IMR-90 (cell line): ENCODE measurements around the gene PIK3R5. TPM values are rescaled to one million over a fixed set of nuclear protein-coding genes. Genes with fewer than 3 reads are reported as not detected.

ENCODE experiments used
- ATAC-seq: fragments of 200-7000 bp; cut with Tn5 transposase; 2 replicates; pipeline ENCODE4 v1.9.1; 2020; ENCODE audit warnings: low read depth, mild to moderate bottlenecking, moderate library complexity
- BruUV-seq: library from RNA; stranded (reverse); fragments of 400-500 nt; replicated peaks from 2 replicates; lab custom pipeline; 2021; lab: Mats Ljungman, UMichigan
- CTCF ChIA-PET: fragments of 300-600 bp; formaldehyde crosslinking; extraction: SDS; loops from one replicate; lab custom pipeline; 2021; ENCODE audit warnings: antibody characterized with exemption; lab: Yijun Ruan, JAX
- POLR2A ChIA-PET: fragments of 300-600 bp; sonication (Branson Sonifier 250); formaldehyde crosslinking; loops from one replicate; lab custom pipeline; 2022; ENCODE audit warnings: antibody characterized with exemption; ENCODE audit not compliant: unreplicated experiment; lab: Charles Lee
- DNase-seq: peaks from one replicate; pipeline ENCODE4 v3.0.0; 2013
- H2AFZ ChIP-seq: replicated peaks from 2 replicates; pipeline ENCODE3; 2013; ENCODE audit warnings: low read length, mild to moderate bottlenecking; ENCODE audit not compliant: poor library complexity
- H2AK5ac ChIP-seq: 2 replicates; pipeline ENCODE4 v1.6.1; 2013; ENCODE audit warnings: low read depth, low read length, inconsistent platforms
- H2AK9ac ChIP-seq: replicated peaks from 2 replicates; pipeline ENCODE3; 2013; ENCODE audit warnings: mild to moderate bottlenecking, low read depth, low read length, moderate library complexity; ENCODE audit not compliant: poor library complexity
- H2BK120ac ChIP-seq: 2 replicates; pipeline ENCODE4 v1.6.1; 2013; ENCODE audit warnings: low read depth, low read length, inconsistent platforms
- H2BK15ac ChIP-seq: 3 replicates; pipeline ENCODE4 v1.6.1; 2013; ENCODE audit warnings: low read depth, low read length, inconsistent platforms
- H2BK20ac ChIP-seq: 2 replicates; pipeline ENCODE4 v1.6.1; 2013; ENCODE audit warnings: low read depth, mild to moderate bottlenecking, inconsistent platforms, low read length, moderate library complexity
- H2BK5ac ChIP-seq: 2 replicates; pipeline ENCODE4 v1.6.1; 2013; ENCODE audit warnings: mild to moderate bottlenecking, low read depth, low read length, inconsistent platforms; ENCODE audit not compliant: poor library complexity, severe bottlenecking
- H3K14ac ChIP-seq: replicated peaks from 2 replicates; pipeline ENCODE4 v1.6.1; 2013; ENCODE audit warnings: low read depth, low read length, inconsistent platforms
- H3K18ac ChIP-seq: 2 replicates; pipeline ENCODE4 v1.6.1; 2013; ENCODE audit warnings: low read depth, low read length, control low read depth
- H3K23ac ChIP-seq: 2 replicates; pipeline ENCODE4 v1.6.1; 2013; ENCODE audit warnings: low read depth, low read length, inconsistent platforms
- H3K27ac ChIP-seq: 2 replicates; pipeline ENCODE4 v1.5.1; 2013; ENCODE audit warnings: mild to moderate bottlenecking, control low read depth, low read length; ENCODE audit not compliant: insufficient read depth
- H3K27me3 ChIP-seq: 2 replicates; pipeline ENCODE4 v1.6.1; 2013; ENCODE audit warnings: low read length; ENCODE audit not compliant: control insufficient read depth, insufficient read depth
- H3K36me3 ChIP-seq: 2 replicates; pipeline ENCODE4 v1.6.1; 2013; ENCODE audit warnings: low read length, mixed read lengths; ENCODE audit not compliant: control insufficient read depth, insufficient read depth
- H3K4ac ChIP-seq: 2 replicates; pipeline ENCODE4 v1.6.1; 2013; ENCODE audit warnings: low read depth, low read length, inconsistent platforms
- H3K4me1 ChIP-seq: 2 replicates; pipeline ENCODE4 v1.6.1; 2013; ENCODE audit warnings: low read length, mixed read lengths; ENCODE audit not compliant: control insufficient read depth, insufficient read depth
- H3K4me2 ChIP-seq: 2 replicates; pipeline ENCODE4 v1.6.1; 2013; ENCODE audit warnings: low read depth, mild to moderate bottlenecking, control low read depth, low read length, moderate library complexity
- H3K4me3 ChIP-seq: 2 replicates; pipeline ENCODE4 v1.5.1; 2013; ENCODE audit warnings: low read depth, mild to moderate bottlenecking, control low read depth, low read length, moderate library complexity; ENCODE audit not compliant: insufficient read depth
- H3K56ac ChIP-seq: 2 replicates; pipeline ENCODE4 v1.6.1; 2013; ENCODE audit warnings: low read length, inconsistent platforms; ENCODE audit not compliant: insufficient read depth; ENCODE audit errors: extremely low read depth
- H3K79me1 ChIP-seq, 2 experiments: 2 replicates each; pipeline ENCODE4 v1.6.1; 2013; ENCODE audit warnings: low read length in 2 of 2, inconsistent platforms in 1 of 2, low read depth in 1 of 2
- H3K9ac ChIP-seq: 2 replicates; pipeline ENCODE4 v1.6.1; 2013; ENCODE audit warnings: low read depth, low read length, control low read depth
- H3K9me1 ChIP-seq: 2 replicates; pipeline ENCODE4 v1.6.1; 2013; ENCODE audit warnings: low read length, inconsistent platforms; ENCODE audit not compliant: insufficient read depth
- H3K9me3 ChIP-seq: 2 replicates; pipeline ENCODE4 v1.6.1; 2013; ENCODE audit warnings: low read length; ENCODE audit not compliant: control insufficient read depth, insufficient read depth
- H4K20me1 ChIP-seq: 2 replicates; pipeline ENCODE4 v1.6.1; 2013; ENCODE audit warnings: low read length, inconsistent platforms; ENCODE audit not compliant: insufficient read depth
- H4K5ac ChIP-seq: 2 replicates; pipeline ENCODE4 v1.6.1; 2013; ENCODE audit warnings: mild to moderate bottlenecking, low read depth, low read length, control low read depth
- H4K8ac ChIP-seq, 2 experiments: 2 replicates each; pipeline ENCODE4 v1.6.1; 2013; ENCODE audit warnings: low read depth in 2 of 2, low read length in 2 of 2, control low read depth in 1 of 2, inconsistent platforms in 1 of 2
- H4K91ac ChIP-seq: 2 replicates; pipeline ENCODE4 v1.6.1; 2013; ENCODE audit warnings: low read depth, low read length, inconsistent platforms; ENCODE audit not compliant: insufficient read depth
- POLR2A ChIP-seq: IDR thresholded peaks from 2 replicates; pipeline ENCODE4 v1.6.1; 2012; ENCODE audit warnings: mild to moderate bottlenecking, low read depth, low read length
- RAD21 ChIP-seq: IDR thresholded peaks from 2 replicates; pipeline ENCODE4 v1.6.1; 2012; ENCODE audit warnings: low read length, improper control_type of control experiment
- WGBS, 2 experiments: methylation state at CpG; one replicate each; pipeline versions ENCODE4 v1.1.5 to v1.1.7; 2013; ENCODE audit warnings: missing lambda C conversion rate in 2 of 2; ENCODE audit not compliant: insufficient read length in 1 of 2; ENCODE audit errors: extremely low coverage in 2 of 2; 5-methylcytosine and 5-hydroxymethylcytosine counted together
- dilution Hi-C: fragments of 300-500 bp; cut with HindIII; formaldehyde crosslinking; loops from one replicate; pipeline ENCODE4 v1.14.3; 2018; ENCODE audit warnings: low sequenced_read_pairs; ENCODE audit not compliant: unreplicated experiment
- in situ Hi-C: fragments of 300-500 bp; cut with MboI; formaldehyde crosslinking; loops from 3 replicates; pipeline ENCODE4 v1.14.3; 2019; ENCODE audit warnings: low sequenced_read_pairs, inconsistent platforms, mixed read lengths
- intact Hi-C: fragments of 100-400 bp; cut with micrococcal nuclease; formaldehyde crosslinking; loops from 2 replicates; pipeline ENCODE4 v1.10.0; 2022
- polyA plus RNA-seq, 3 experiments: library from polyadenylated mRNA; depleted of rRNA; stranded (reverse); fragments of >200 nt; gene quantifications; 2 replicates each; pipeline ENCODE4 v1.2.3, GENCODE V29; 2012; ENCODE audit warnings: low replicate concordance in 1 of 3
- total RNA-seq: library from RNA; depleted of rRNA; stranded (reverse); fragments of >200 nt; gene quantifications from 2 replicates; pipeline ENCODE4 v1.2.3, GENCODE V29; 2012
- TF ChIP-seq, protein P1 (sequence below): conservative IDR thresholded peaks from 2 replicates; pipeline ENCODE4 v1.5.1; 2012; ENCODE audit warnings: mild to moderate bottlenecking, low read depth, low read length, improper control_type of control experiment
- TF ChIP-seq, protein P2 (sequence below): fragments of 150-350 bp; IDR thresholded peaks from 2 replicates; pipeline ENCODE4 v1.6.1; 2017; ENCODE audit warnings: mild to moderate bottlenecking, antibody characterized with exemption, low read length, low read depth

PIK3R5 gene
- total and polyA plus RNA-seq, 2 of the 4 experiments (the other 2 are of a cell fraction) = not detected

DNA sequence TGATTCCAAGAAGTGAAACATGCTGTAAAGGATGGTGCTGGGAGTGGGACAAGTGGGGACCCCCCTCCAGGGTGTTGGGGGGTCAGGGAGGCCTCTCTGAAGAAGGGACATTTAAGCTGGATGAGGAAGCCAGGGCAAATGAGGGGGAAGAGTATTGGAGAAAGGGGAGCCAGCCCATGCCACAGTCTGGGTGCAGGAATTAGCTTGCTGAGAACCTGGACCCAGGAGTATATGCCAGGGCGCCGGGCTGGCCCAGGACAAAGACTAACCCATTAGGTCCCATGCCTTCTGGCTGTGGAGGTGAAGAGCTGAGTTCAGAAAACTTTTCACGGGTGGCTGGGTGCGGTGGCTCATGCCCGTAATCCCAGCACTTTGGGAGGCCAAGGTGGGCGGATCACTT, 52.4 kb downstream of the PIK3R5 start:
- dilution Hi-C loops = no loop called here
- no peak overlapping the region for H2BK20ac ChIP-seq
- H3K56ac ChIP-seq = no peak overlapping the region
- H4K20me1 ChIP-seq = no peaks in the 10 kb centered on the region
- H3K27me3 ChIP-seq = no peaks in the 10 kb centered on the region
- no peak overlapping the region for H3K4ac ChIP-seq
- no peak overlapping the region for H4K5ac ChIP-seq
- H4K91ac ChIP-seq = no peak overlapping the region
- no peak for ATAC-seq
- no peak for DNase-seq
- H2AK5ac ChIP-seq = no peak overlapping the region
- no peak overlapping the region for H2AFZ ChIP-seq
- H3K36me3 ChIP-seq = no peaks in the 10 kb centered on the region
- H3K4me3 ChIP-seq = no peak overlapping the region
- POLR2A ChIA-PET = no interaction called here
- H3K9me3 ChIP-seq = peaks cover 6% of the 10 kb centered on the region; the same call in 1 of the 2 replicates
- 86% methylated on average over 2 of the region's 6 CpGs; no CpG with 5 or more reads in 1 of the 2 experiments for WGBS, 2 experiments
- H2BK5ac ChIP-seq = no peak overlapping the region
- H2BK120ac ChIP-seq = no peak overlapping the region
- intact Hi-C loops = no loop called here
- H2BK15ac ChIP-seq = no peak overlapping the region
- H3K27ac ChIP-seq = no peak overlapping the region
- no peak overlapping the region for H3K23ac ChIP-seq
- no peak overlapping the region for H3K14ac ChIP-seq
- no peak overlapping the region for H3K18ac ChIP-seq
- H3K4me2 ChIP-seq = no peak overlapping the region
- H3K9me1 ChIP-seq = no peaks in the 10 kb centered on the region
- no peak overlapping the region for H3K9ac ChIP-seq
- H3K4me1 ChIP-seq = no peaks in the 10 kb centered on the region
- H2AK9ac ChIP-seq = no peak overlapping the region
- no TSS peak for BruUV-seq
- no peaks in the 10 kb centered on the region for H3K79me1 ChIP-seq
- no peak overlapping the region for H4K8ac ChIP-seq
- TF ChIP-seq, protein P1, sequence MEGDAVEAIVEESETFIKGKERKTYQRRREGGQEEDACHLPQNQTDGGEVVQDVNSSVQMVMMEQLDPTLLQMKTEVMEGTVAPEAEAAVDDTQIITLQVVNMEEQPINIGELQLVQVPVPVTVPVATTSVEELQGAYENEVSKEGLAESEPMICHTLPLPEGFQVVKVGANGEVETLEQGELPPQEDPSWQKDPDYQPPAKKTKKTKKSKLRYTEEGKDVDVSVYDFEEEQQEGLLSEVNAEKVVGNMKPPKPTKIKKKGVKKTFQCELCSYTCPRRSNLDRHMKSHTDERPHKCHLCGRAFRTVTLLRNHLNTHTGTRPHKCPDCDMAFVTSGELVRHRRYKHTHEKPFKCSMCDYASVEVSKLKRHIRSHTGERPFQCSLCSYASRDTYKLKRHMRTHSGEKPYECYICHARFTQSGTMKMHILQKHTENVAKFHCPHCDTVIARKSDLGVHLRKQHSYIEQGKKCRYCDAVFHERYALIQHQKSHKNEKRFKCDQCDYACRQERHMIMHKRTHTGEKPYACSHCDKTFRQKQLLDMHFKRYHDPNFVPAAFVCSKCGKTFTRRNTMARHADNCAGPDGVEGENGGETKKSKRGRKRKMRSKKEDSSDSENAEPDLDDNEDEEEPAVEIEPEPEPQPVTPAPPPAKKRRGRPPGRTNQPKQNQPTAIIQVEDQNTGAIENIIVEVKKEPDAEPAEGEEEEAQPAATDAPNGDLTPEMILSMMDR = no peak
- TF ChIP-seq, protein P2, sequence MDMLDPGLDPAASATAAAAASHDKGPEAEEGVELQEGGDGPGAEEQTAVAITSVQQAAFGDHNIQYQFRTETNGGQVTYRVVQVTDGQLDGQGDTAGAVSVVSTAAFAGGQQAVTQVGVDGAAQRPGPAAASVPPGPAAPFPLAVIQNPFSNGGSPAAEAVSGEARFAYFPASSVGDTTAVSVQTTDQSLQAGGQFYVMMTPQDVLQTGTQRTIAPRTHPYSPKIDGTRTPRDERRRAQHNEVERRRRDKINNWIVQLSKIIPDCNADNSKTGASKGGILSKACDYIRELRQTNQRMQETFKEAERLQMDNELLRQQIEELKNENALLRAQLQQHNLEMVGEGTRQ = no peak
- no peak for TF ChIP-seq RAD21
- TF ChIP-seq POLR2A = no peak
- in situ Hi-C loops = no loop called here
- CTCF ChIA-PET = no interaction called here
